ENCODE results near the gene NOS1.
A peak's percentile ranks its signal among the peaks of the same experiment; 100 is the strongest.

The NOS1 gene

GRCh38 chr12:117180758-117181467, 180.5 kb downstream of the NOS1 start:
- peaks cover 17% of the 10 kb centered on the region for H3K4me1 Mint-ChIP-seq (ENCODE audit: low read depth)
- H3K27ac Mint-ChIP-seq, result no peak overlapping the region
- H3K36me3 Mint-ChIP-seq, result peaks cover 25% of the 10 kb centered on the region
- no peaks in the 10 kb centered on the region for H3K9me3 Mint-ChIP-seq (ENCODE audit: low read depth)
- H3K27me3 Mint-ChIP-seq, result no peaks in the 10 kb centered on the region
- H3K4me3 Mint-ChIP-seq, result no peak overlapping the region

DNA sequence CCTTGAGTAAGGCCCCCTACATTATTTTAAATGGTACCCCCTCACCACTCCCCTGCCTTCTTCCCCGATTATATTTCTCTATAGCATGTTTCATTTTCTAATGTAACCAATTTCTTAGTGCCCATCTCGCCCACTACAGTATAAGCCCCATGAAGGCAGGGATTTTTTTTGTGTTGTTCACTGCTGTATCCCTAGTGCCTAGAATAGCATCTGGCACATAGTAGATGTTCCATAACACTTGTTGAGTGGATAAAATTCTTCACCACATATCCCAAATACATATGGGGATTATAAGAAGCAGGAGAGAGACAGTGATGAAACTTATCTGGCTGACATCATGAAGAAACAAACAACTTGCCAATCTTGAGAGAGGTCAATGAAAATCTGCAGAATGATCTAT, 182.7 kb downstream of the NOS1 start:
- Mint-ChIP-seq H3K4me3 (no peak overlapping the region), H3K9me3 (ENCODE audit: low read depth) (no peaks in the 10 kb centered on the region), H3K27me3 (no peaks in the 10 kb centered on the region), H3K36me3 (peaks cover 19% of the 10 kb centered on the region), H3K27ac (no peak overlapping the region), H3K4me1 (ENCODE audit: low read depth) (peaks cover 11% of the 10 kb centered on the region)

GRCh38 chr12:117178301-117178700, 183.1 kb downstream of the NOS1 start:
- no peaks in the 10 kb centered on the region for H3K27me3 Mint-ChIP-seq
- H3K27ac Mint-ChIP-seq, result peak overlapping the region; percentile 69
- peaks cover 21% of the 10 kb centered on the region for H3K36me3 Mint-ChIP-seq
- peak overlapping the region; percentile 14 for H3K4me3 Mint-ChIP-seq
- peaks cover 11% of the 10 kb centered on the region for H3K4me1 Mint-ChIP-seq (ENCODE audit: low read depth)
- no peaks in the 10 kb centered on the region for H3K9me3 Mint-ChIP-seq (ENCODE audit: low read depth)

- Mint-ChIP-seq H3K4me1 (ENCODE audit: low read depth) (peaks cover 6% of the 10 kb centered on the region), H3K27me3 (no peaks in the 10 kb centered on the region), H3K27ac (peak overlapping the region; percentile 22), H3K36me3 (peaks cover 8% of the 10 kb centered on the region), H3K9me3 (ENCODE audit: low read depth) (no peaks in the 10 kb centered on the region), H3K4me3 (no peak overlapping the region)
Measured at GRCh38 chr12:117172168-117172567, 189.3 kb downstream of the NOS1 start.

GRCh38 chr12:117171499-117172162, 189.8 kb downstream of the NOS1 start:
- H3K4me1 Mint-ChIP-seq (ENCODE audit: low read depth), result peaks cover 6% of the 10 kb centered on the region
- H3K4me3 Mint-ChIP-seq, result no peak overlapping the region
- H3K9me3 Mint-ChIP-seq (ENCODE audit: low read depth), result no peaks in the 10 kb centered on the region
- peaks cover 13% of the 10 kb centered on the region for H3K36me3 Mint-ChIP-seq
- peak overlapping the region; percentile 22 for H3K27ac Mint-ChIP-seq
- no peaks in the 10 kb centered on the region for H3K27me3 Mint-ChIP-seq

DNA sequence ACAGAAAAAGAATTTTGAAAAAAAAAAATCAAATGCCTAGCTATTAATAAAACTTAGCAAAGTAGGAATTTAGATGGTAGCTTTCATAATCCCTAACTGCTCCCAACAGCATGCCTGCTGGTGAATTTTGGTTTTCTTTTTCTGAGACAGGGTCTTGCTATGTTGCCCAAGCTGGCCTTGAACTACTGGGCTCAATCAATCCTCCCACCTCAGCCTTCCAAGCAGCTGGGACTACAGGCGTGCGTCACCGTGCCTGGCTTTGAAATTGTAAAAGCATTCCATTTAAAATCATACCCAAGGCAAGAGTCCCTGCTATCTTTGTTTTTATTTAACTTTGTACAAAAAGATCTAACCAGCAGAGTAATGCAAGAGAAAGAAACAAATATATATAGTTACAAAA, 191.9 kb downstream of the NOS1 start:
- H3K27ac Mint-ChIP-seq, result no peak overlapping the region
- H3K9me3 Mint-ChIP-seq (ENCODE audit: low read depth), result no peaks in the 10 kb centered on the region
- peaks cover 6% of the 10 kb centered on the region for H3K4me1 Mint-ChIP-seq (ENCODE audit: low read depth)
- no peak overlapping the region for H3K4me3 Mint-ChIP-seq
- peaks cover 11% of the 10 kb centered on the region for H3K36me3 Mint-ChIP-seq
- no peaks in the 10 kb centered on the region for H3K27me3 Mint-ChIP-seq

DNA sequence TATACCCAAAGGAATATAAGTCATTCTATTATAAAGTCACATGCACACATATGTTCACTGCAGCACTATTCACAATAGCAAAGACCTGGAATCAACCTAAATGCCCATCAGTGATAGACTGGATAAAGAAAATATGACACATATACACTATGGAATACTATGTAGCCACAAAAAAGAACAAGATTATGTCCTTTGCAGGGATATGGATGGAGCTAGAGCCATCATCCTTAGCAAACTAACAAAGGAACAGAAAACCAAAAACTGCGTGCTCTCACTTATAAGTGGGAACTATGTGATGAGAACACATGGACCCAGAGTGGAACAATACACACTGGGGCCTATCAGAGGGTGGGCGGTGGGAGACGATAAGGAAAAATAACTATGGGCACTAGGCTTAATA, 192.4 kb downstream of the NOS1 start:
- Mint-ChIP-seq H3K9me3 (ENCODE audit: low read depth) (no peaks in the 10 kb centered on the region), H3K4me3 (no peak overlapping the region), H3K27me3 (no peaks in the 10 kb centered on the region), H3K4me1 (ENCODE audit: low read depth) (peaks cover 6% of the 10 kb centered on the region), H3K27ac (no peak overlapping the region), H3K36me3 (peaks cover 9% of the 10 kb centered on the region)

DNA sequence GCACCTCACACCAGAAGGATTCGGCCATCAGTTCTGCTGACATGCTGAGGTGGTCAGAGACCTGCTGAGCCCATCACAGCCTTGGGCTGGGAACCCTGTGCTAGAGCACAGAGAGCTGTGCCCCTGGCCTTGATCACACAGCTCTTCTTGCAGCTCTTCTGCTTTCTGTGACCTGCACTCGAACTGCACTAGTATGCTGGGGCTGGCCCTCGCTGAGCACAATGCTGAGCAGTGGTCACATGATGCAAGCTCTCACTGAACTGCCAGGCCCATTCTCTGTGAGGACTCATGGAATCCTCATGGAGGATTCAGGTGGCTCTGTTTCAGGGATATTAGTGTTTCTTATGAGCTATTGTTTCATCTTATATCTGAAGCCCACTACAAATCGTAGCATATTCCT, 193.7 kb downstream of the NOS1 start:
- Mint-ChIP-seq H3K27me3 (no peaks in the 10 kb centered on the region), H3K9me3 (ENCODE audit: low read depth) (no peaks in the 10 kb centered on the region), H3K36me3 (peaks cover 7% of the 10 kb centered on the region), H3K4me3 (no peak overlapping the region), H3K4me1 (ENCODE audit: low read depth) (peaks cover 6% of the 10 kb centered on the region), H3K27ac (no peak overlapping the region)

DNA sequence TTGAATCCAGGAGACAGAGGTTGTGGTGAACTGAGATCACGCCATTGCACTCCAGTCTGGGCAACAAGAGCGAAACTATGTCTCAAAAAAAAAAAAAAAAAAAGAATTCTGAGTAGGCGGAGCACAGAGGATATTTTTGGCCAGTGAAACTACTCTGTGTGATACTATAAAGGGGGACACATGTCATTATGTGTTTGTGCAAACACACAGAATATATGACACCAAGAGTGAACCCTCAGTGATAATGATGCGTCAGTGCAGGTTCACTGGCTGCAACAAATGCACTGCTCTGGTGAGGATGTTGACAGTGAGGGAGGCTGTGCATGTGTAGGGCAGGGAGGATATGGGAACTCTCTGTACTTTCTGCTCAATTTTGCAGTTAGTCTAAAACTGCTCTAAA, 195.3 kb downstream of the NOS1 start:
- no peak overlapping the region for H3K4me3 Mint-ChIP-seq
- peaks cover 6% of the 10 kb centered on the region for H3K4me1 Mint-ChIP-seq (ENCODE audit: low read depth)
- no peaks in the 10 kb centered on the region for H3K27me3 Mint-ChIP-seq
- H3K9me3 Mint-ChIP-seq (ENCODE audit: low read depth), result no peaks in the 10 kb centered on the region
- H3K27ac Mint-ChIP-seq, result no peak overlapping the region
- peaks cover 7% of the 10 kb centered on the region for H3K36me3 Mint-ChIP-seq

DNA sequence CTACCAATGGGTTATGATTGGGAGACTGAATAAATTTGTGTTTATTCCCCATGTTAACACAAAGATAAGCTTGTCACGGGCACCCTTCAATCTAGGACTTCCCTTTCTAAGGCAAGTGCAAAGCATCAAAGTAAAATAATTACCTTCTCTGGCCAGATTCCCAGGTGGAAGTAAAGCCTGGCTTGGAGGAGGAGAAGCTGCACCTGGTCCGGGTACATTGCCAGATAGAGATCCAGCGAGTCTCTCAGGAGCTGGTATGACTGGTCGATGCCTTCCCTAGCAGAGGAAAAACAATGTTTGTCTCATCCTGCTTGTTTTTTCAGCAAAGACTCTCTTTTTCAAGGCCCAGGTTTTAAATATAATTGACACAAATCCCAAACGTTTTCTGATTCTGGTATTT, 196.1 kb downstream of the NOS1 start:
- Mint-ChIP-seq H3K9me3 (ENCODE audit: low read depth) (no peaks in the 10 kb centered on the region), H3K4me1 (ENCODE audit: low read depth) (peaks cover 3% of the 10 kb centered on the region), H3K4me3 (no peak overlapping the region), H3K27me3 (no peaks in the 10 kb centered on the region), H3K36me3 (peaks cover 7% of the 10 kb centered on the region), H3K27ac (no peak overlapping the region)

DNA sequence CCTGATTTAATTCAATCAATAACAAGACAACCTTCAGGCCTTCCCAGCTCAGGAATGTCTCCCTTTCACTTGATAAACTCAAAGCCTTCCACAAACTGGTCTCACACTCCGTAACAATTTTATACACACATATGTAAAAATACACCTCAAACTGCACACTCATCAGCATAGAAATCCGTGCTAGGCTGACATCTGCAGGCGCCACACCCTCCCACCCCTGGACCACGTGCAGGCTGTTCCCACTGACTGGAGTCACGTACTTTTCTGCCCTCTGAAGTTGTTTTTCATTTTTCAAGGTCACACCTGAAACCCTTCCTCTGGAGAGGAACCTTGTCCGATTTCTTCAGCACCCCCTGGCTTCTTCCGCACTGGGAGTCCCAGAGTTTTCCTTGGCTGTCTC, 198.8 kb downstream of the NOS1 start:
- no peak overlapping the region for H3K27ac Mint-ChIP-seq

DNA sequence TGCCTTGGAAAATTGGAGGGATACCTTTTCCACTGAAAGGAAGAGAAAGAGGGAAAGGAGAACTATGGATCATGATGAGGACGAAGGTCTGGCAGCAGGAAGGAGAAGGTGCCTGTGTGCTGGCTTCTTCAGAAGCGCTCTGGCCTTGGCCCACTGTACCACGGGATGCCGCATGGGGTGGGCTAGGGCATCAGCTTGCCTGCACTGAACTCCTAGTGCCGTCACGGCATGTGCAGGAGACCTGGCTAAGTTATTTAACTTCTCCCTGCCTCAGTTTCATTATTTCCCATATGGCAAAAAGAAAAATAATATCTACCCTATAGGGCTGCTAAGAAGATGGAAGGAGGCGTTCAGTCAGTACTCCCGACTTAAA, 199.3 kb downstream of the NOS1 start:
- Mint-ChIP-seq H3K4me3 (no peak overlapping the region), H3K9me3 (ENCODE audit: low read depth) (no peaks in the 10 kb centered on the region), H3K27me3 (no peaks in the 10 kb centered on the region), H3K36me3 (peaks cover 9% of the 10 kb centered on the region), H3K4me1 (ENCODE audit: low read depth) (no peaks in the 10 kb centered on the region), H3K27ac (no peak overlapping the region)

More for the DNA sequence above, 198.8 kb downstream of the NOS1 start:
- no peaks in the 10 kb centered on the region for H3K27me3 Mint-ChIP-seq
- H3K9me3 Mint-ChIP-seq (ENCODE audit: low read depth), result no peaks in the 10 kb centered on the region
- H3K36me3 Mint-ChIP-seq, result peaks cover 7% of the 10 kb centered on the region
- no peak overlapping the region for H3K4me3 Mint-ChIP-seq
- H3K4me1 Mint-ChIP-seq (ENCODE audit: low read depth), result no peaks in the 10 kb centered on the region

DNA sequence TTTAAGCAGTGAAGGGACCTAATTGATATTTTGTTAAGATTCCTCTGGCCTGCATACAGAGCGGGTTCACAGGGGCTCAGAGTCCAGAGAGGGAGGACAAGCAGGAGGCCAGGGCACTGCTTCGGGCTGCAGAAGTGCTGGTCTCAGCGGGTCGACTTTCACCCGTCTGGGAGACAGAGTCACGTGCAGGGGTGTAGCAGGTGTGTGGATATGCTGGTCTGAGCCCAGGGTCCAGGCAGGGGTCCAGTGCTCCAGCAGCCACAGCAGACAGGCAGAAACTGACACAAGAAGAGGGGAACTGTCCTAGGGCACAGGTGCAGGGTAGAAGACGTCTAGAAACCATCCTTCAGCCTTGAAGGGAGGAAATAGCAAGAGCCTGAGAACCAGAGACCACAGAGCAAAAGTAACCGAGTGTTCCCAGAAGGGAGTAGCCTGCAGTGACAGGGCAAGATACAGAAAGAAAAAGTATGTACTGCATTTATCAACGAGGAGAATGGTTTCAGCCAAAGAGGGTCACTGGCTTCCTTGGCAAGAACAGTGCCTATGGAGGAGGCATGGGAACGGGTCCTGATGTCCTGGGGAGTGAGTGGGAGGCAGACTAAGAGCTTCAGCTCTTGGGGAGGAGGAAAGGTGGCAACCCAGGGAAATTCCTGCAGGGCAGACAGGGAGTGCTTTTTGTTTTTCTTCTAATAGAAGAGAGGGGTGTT, 199.8 kb downstream of the NOS1 start:
- H3K9me3 Mint-ChIP-seq (ENCODE audit: low read depth), result no peaks in the 10 kb centered on the region
- H3K4me3 Mint-ChIP-seq, result no peak overlapping the region
- no peaks in the 10 kb centered on the region for H3K4me1 Mint-ChIP-seq (ENCODE audit: low read depth)
- H3K36me3 Mint-ChIP-seq, result peaks cover 6% of the 10 kb centered on the region
- H3K27ac Mint-ChIP-seq, result peak overlapping the region; percentile 2
- H3K27me3 Mint-ChIP-seq, result no peaks in the 10 kb centered on the region

- Mint-ChIP-seq H3K4me3 (no peak overlapping the region), H3K36me3 (peaks cover 11% of the 10 kb centered on the region), H3K9me3 (ENCODE audit: low read depth) (no peaks in the 10 kb centered on the region)
Measured at GRCh38 chr12:117159674-117160073, 201.8 kb downstream of the NOS1 start.

GRCh38 chr12:117158911-117159553, 202.4 kb downstream of the NOS1 start:
- no peak overlapping the region for H3K4me3 Mint-ChIP-seq
- H3K9me3 Mint-ChIP-seq (ENCODE audit: low read depth), result no peaks in the 10 kb centered on the region
- peaks cover 2% of the 10 kb centered on the region for H3K4me1 Mint-ChIP-seq (ENCODE audit: low read depth)
- H3K36me3 Mint-ChIP-seq, result peaks cover 11% of the 10 kb centered on the region
- peak overlapping the region; percentile 2 for H3K27ac Mint-ChIP-seq
- no peaks in the 10 kb centered on the region for H3K27me3 Mint-ChIP-seq

More at GRCh38 chr12:117159674-117160073, 201.8 kb downstream of the NOS1 start:
- Mint-ChIP-seq H3K4me1 (ENCODE audit: low read depth) (peaks cover 2% of the 10 kb centered on the region), H3K27me3 (no peaks in the 10 kb centered on the region), H3K27ac (no peak overlapping the region)

Measured in activated naive CD8-positive, alpha-beta T cell (primary cell).